Thoracic aorta (tissue), 2 donors: ENCODE results near the gene GRM8. TPM values are rescaled to one million over a fixed set of nuclear protein-coding genes. Genes with fewer than 3 reads are reported as not detected.

Experiments used
- ATAC-seq: fragments of 150-250 bp; one replicate; pipeline ENCODE4 v1.8.0; 2017; ENCODE audit warnings: low read depth; ENCODE audit not compliant: insufficient number of reproducible peaks, low FRiP score
- DNase-seq: peaks from one replicate; pipeline ENCODE4 v3.0.0-alpha.2; 2020; ENCODE audit warnings: low spot score
- H3K27ac ChIP-seq, 2 donors: fragments of 200-600 bp; sonication (generic); 1 replicate in 1 of 2; 2 replicates in 1 of 2; pipeline ENCODE4 v1.5.1; 2016; ENCODE audit warnings: mild to moderate bottlenecking in 2 of 2, moderate library complexity in 2 of 2
- H3K27me3 ChIP-seq: fragments of 200-600 bp; sonication (generic); replicated peaks from 2 replicates; pipeline ENCODE4 v1.6.0; 2016; ENCODE audit warnings: mild to moderate bottlenecking; ENCODE audit not compliant: insufficient read depth
- H3K36me3 ChIP-seq: fragments of 200-600 bp; sonication (generic); one replicate; pipeline ENCODE4 v1.5.1; 2016
- H3K4me1 ChIP-seq, 2 donors: fragments of 200-600 bp; sonication (generic); 1 replicate in 1 of 2; 2 replicates in 1 of 2; pipeline versions ENCODE4 v1.5.1 to v1.6.0; 2016; ENCODE audit warnings: low read depth in 2 of 2, mild to moderate bottlenecking in 1 of 2; ENCODE audit not compliant: control insufficient read depth in 1 of 2
- H3K4me3 ChIP-seq: fragments of 200-600 bp; sonication (generic); 2 replicates; pipeline ENCODE4 v1.5.1; 2016; ENCODE audit warnings: mild to moderate bottlenecking
- H3K9me3 ChIP-seq: fragments of 200-600 bp; sonication (generic); 2 replicates; pipeline ENCODE4 v1.5.1; 2016
- CTCF ChIP-seq: fragments of 200-600 bp; sonication (generic); IDR thresholded peaks from one replicate; pipeline ENCODE4 v1.5.1; 2019; ENCODE audit warnings: antibody characterized with exemption
- total RNA-seq, 2 donors: library from RNA; depleted of rRNA; stranded (reverse); fragments of >200 nt; gene quantifications; one replicate each; pipeline versions ENCODE4 v1.1.0 to v1.2.3, GENCODE V29; 2016

The GRM8 gene
- total RNA-seq, 2 donors from 2014 or later, result not detected

GRCh38 chr7:127250312-127251035 is 2.3 kb downstream of the GRM8 start:
- ATAC-seq (no peak), DNase-seq (no peak)
- no peaks in the 10 kb centered on the region for H3K36me3 ChIP-seq
- H3K9me3 ChIP-seq, result no peaks in the 10 kb centered on the region
- peak overlapping the region; percentile 85 for H3K4me3 ChIP-seq
- no peak overlapping the region for H3K27ac ChIP-seq
- no peak for TF ChIP-seq CTCF
- H3K4me1 ChIP-seq, result peaks cover 11 to 21% of the 10 kb centered on the region in 2 donors
- no peaks in the 10 kb centered on the region for H3K27me3 ChIP-seq

GRCh38 chr7:127245607-127246006 is 7.1 kb downstream of the GRM8 start:
- no peak for TF ChIP-seq CTCF
- Histone ChIP-seq H3K9me3 (no peaks in the 10 kb centered on the region), H3K27ac (no peak overlapping the region), H3K27me3 (no peaks in the 10 kb centered on the region), H3K36me3 (no peaks in the 10 kb centered on the region), H3K4me3 (no peak overlapping the region), H3K4me1 (no peaks in the 10 kb centered on the region)
- ATAC-seq (no peak), DNase-seq (no peak)

GRCh38 chr7:127245002-127245401 is 7.7 kb downstream of the GRM8 start:
- ATAC-seq, result no peak

GRCh38 chr7:127239814-127240213 is 12.9 kb downstream of the GRM8 start:
- Histone ChIP-seq H3K36me3 (no peaks in the 10 kb centered on the region), H3K4me3 (no peak overlapping the region), H3K27ac (no peak overlapping the region), H3K9me3 (no peaks in the 10 kb centered on the region), H3K4me1 (no peaks in the 10 kb centered on the region), H3K27me3 (no peaks in the 10 kb centered on the region)
- TF ChIP-seq CTCF, result no peak
- DNase-seq, result no peak
- no peak for ATAC-seq

More at GRCh38 chr7:127245002-127245401, 7.7 kb downstream of the GRM8 start:
- Histone ChIP-seq H3K4me1 (no peaks in the 10 kb centered on the region), H3K4me3 (no peak overlapping the region), H3K27ac (no peak overlapping the region), H3K27me3 (no peaks in the 10 kb centered on the region), H3K36me3 (no peaks in the 10 kb centered on the region), H3K9me3 (no peaks in the 10 kb centered on the region)
- no peak for TF ChIP-seq CTCF
- DNase-seq, result no peak

GRCh38 chr7:127233630-127234029 is 19.1 kb downstream of the GRM8 start:
- no peak for TF ChIP-seq CTCF
- Histone ChIP-seq H3K9me3 (no peaks in the 10 kb centered on the region), H3K4me3 (no peak overlapping the region), H3K36me3 (no peaks in the 10 kb centered on the region), H3K27ac (no peak overlapping the region), H3K4me1 (no peaks in the 10 kb centered on the region), H3K27me3 (no peaks in the 10 kb centered on the region)
- no peak for DNase-seq
- no peak for ATAC-seq
